ENCODE data around the gene BAG3. TPM values are rescaled to one million over a fixed set of nuclear protein-coding genes. Genes with fewer than 3 reads are reported as not detected.

Gene BAG3
- total and polyA plus RNA-seq, 9 of the 15 experiments (the other 6 are each of a cell fraction or from before 2014, with no cell fraction given), result 2.6 to 27.4 (median 7.2) TPM

DNA sequence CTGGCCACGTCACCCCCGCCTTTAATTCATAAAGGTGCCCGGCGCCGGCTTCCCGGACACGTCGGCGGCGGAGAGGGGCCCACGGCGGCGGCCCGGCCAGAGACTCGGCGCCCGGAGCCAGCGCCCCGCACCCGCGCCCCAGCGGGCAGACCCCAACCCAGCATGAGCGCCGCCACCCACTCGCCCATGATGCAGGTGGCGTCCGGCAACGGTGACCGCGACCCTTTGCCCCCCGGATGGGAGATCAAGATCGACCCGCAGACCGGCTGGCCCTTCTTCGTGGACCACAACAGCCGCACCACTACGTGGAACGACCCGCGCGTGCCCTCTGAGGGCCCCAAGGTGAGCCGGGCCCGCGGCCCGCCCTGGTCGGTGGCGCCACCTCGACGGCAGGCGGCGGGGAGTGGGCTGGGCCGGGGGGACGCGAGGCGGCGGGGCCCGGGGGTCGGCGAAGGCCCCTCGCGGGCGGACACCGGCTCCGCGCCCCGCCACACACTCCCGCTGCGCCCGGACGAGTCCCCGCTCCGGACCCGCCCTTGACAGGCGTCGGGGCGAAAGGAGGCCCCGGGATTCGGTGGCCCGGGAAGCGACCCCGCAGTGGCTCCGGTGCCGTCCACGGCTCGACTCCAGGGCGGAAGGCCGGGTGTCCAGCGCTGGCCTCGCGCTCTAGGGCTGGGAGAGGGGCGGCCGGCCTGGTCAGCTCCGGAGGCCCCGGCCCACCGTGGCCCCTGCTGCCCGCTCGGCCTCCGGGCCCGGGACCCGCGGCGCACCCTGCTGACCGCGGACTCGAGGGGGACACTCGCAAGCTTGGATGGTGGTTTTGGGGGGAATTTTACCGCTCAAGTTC is 557 bp downstream of the BAG3 start (continued):
- TF ChIP-seq UBTF (IDR thresholded peaks at IDR 0.05; ENCODE audit: borderline replicate concordance in 1 of 2, low read depth in 2 of 2, low read length in 2 of 2), result peak; percentile 63 to 72; a peak in 2 of 4 replicates
- TF ChIP-seq, protein P1, sequence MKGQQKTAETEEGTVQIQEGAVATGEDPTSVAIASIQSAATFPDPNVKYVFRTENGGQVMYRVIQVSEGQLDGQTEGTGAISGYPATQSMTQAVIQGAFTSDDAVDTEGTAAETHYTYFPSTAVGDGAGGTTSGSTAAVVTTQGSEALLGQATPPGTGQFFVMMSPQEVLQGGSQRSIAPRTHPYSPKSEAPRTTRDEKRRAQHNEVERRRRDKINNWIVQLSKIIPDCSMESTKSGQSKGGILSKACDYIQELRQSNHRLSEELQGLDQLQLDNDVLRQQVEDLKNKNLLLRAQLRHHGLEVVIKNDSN (CRISPR knock-in tag; IDR thresholded peaks at IDR 0.05), result no peak
- no peak for TF ChIP-seq ATF2 (CRISPR knock-in tag; IDR thresholded peaks at IDR 0.05)
- no peak for TF ChIP-seq KAT2B (IDR thresholded peaks at IDR 0.05; ENCODE audit: low read depth, low read length)
- no peak for TF ChIP-seq HSF4 (CRISPR knock-in tag; IDR thresholded peaks at IDR 0.05; ENCODE audit: borderline replicate concordance)
- 0 out of 2 replicates have a peak, but pooled peaks have one; percentile 21 for TF ChIP-seq ZBTB17 (CRISPR knock-in tag; IDR thresholded peaks at IDR 0.05)
- TF ChIP-seq, protein P2, sequence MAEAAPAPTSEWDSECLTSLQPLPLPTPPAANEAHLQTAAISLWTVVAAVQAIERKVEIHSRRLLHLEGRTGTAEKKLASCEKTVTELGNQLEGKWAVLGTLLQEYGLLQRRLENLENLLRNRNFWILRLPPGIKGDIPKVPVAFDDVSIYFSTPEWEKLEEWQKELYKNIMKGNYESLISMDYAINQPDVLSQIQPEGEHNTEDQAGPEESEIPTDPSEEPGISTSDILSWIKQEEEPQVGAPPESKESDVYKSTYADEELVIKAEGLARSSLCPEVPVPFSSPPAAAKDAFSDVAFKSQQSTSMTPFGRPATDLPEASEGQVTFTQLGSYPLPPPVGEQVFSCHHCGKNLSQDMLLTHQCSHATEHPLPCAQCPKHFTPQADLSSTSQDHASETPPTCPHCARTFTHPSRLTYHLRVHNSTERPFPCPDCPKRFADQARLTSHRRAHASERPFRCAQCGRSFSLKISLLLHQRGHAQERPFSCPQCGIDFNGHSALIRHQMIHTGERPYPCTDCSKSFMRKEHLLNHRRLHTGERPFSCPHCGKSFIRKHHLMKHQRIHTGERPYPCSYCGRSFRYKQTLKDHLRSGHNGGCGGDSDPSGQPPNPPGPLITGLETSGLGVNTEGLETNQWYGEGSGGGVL (CRISPR knock-in tag; IDR thresholded peaks at IDR 0.05), result no peak
- no peak for TF ChIP-seq ELF1 (tag; IDR thresholded peaks at IDR 0.05)
- TF ChIP-seq IFI16 (CRISPR knock-in tag; IDR thresholded peaks at IDR 0.05), result no peak
- TF ChIP-seq SNIP1 (IDR thresholded peaks at IDR 0.05; ENCODE audit: low read depth), result no peak
- no peak for TF ChIP-seq RFX5 (IDR thresholded peaks at IDR 0.05; ENCODE audit: low read depth, low read length)
- TF ChIP-seq MAZ (CRISPR knock-in tag; conservative IDR thresholded peaks at IDR 0.05 in 1 of 2, IDR thresholded peaks at IDR 0.05 in 1 of 2), result no peak
- TF ChIP-seq NONO (IDR thresholded peaks at IDR 0.05; ENCODE audit: low read depth in 2 of 2, low read length in 1 of 2), result no peak
- no peak for TF ChIP-seq RBM34 (IDR thresholded peaks at IDR 0.05; ENCODE audit: borderline replicate concordance, insufficient read depth, low read length)
- TF ChIP-seq, protein P3, sequence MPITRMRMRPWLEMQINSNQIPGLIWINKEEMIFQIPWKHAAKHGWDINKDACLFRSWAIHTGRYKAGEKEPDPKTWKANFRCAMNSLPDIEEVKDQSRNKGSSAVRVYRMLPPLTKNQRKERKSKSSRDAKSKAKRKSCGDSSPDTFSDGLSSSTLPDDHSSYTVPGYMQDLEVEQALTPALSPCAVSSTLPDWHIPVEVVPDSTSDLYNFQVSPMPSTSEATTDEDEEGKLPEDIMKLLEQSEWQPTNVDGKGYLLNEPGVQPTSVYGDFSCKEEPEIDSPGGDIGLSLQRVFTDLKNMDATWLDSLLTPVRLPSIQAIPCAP (CRISPR knock-in tag; IDR thresholded peaks at IDR 0.05; ENCODE audit: borderline replicate concordance), result no peak
- no peak for TF ChIP-seq ATF1 (CRISPR knock-in tag; IDR thresholded peaks at IDR 0.05)
- TF ChIP-seq ATF1 (tag; IDR thresholded peaks at IDR 0.05), result no peak; the same call in 1 of the 2 replicates
- TF ChIP-seq IRF2 (CRISPR knock-in tag; IDR thresholded peaks at IDR 0.05), result no peak
- no peak for TF ChIP-seq ZNF785 (CRISPR knock-in tag; IDR thresholded peaks at IDR 0.05)
- TF ChIP-seq TCF7 (IDR thresholded peaks at IDR 0.05; ENCODE audit: borderline replicate concordance), result no peak
